ENCODE results near the gene EFNB2.

The EFNB2 gene, protein sequence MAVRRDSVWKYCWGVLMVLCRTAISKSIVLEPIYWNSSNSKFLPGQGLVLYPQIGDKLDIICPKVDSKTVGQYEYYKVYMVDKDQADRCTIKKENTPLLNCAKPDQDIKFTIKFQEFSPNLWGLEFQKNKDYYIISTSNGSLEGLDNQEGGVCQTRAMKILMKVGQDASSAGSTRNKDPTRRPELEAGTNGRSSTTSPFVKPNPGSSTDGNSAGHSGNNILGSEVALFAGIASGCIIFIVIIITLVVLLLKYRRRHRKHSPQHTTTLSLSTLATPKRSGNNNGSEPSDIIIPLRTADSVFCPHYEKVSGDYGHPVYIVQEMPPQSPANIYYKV

DNA sequence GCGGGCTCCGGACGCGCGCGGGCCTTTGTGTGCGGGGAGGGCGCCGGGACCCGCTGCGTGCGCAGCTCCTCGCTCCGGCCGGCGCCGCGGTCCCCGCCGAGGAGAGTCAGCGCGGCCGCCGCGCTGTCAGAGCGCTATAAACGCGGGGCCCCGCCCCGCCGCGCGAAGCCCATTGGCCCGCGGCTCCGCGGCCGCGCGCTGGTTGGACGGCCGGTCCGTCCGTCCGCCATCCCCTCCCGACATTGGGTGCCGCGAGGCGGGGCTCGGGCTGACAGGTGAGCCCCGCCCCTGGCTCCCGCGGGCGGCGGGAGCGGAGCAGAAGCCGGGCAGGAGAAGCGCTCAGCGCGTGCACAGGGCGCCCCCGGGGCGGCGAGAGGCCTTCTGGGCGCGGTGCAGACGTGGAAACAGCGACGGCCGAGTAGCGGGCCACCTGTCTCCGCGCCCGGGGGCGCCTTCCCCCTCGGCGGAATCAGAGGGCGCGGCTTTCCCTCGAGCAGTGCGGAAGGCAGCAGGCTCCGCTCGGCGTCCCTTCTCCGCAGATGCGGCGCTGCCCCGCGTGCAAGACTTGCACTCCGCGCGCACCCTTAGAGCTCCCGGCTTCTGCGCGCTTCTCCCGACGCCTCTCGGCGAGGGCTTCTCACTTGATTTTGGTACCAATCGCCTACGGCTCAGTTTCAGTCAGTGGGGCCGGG, at the start of gene EFNB2:
Gene EFNB2 (minus strand): TSS at position 111 of the 692 bp plus-strand sequence. CDS start 698 bp downstream, outside the sequence.
- DNase-seq, result peak; percentile 87

GRCh38 chr13:106581225-106581624, 45.8 kb upstream of the EFNB2 start:
- no peak for DNase-seq

DNA sequence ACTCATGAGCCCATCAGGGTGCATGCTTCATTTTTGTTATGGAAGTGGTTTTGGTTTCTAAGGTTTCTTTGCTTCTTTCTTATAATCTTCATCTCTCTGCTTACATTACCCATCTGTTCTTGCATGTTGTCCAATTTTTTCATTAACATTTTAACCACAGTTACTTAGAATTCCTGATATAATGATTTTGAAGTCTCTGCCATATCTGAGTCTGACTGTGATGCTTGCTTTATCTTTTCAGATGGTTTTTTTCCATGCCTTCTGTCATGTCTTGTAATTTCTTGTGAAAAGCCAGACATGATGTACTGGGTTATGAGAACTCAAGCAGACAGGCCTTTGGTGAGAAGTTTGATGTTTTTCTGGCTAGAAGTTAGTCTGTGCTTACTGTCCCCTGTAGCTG, 40.4 kb upstream of the EFNB2 start:
- DNase-seq, result no peak

GRCh38 chr13:106573868-106574267, 38.4 kb upstream of the EFNB2 start:
- DNase-seq, result no peak

DNA sequence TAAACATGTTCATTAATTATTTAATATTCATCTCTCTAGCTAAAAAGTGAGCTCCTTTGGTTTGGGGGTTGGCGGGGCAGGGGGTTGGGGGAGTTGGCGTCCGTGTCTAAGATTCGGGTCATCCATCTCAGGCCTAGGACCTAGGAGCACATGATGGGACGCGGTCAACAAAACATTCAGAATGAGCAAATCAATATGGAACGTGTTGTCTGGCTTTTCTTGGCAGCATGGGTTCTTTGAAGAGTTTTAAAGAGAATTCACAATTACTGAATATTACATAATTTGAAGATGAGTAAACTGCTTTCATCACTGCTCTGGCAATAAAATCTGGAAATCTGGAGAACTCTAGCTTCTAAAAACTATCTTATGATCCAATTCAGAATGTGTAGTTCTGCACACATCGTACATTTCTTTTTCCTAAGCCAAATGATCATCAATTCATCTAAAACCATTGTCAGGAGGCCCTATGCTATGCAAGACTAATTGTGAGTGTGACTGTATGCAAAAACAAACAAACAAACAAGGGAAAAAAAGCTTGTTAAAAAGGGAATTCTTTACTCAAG, 37.9 kb upstream of the EFNB2 start:
- DNase-seq, result no peak

GRCh38 chr13:106570299-106570852, 34.9 kb upstream of the EFNB2 start:
- peak; percentile 65 for DNase-seq

DNA sequence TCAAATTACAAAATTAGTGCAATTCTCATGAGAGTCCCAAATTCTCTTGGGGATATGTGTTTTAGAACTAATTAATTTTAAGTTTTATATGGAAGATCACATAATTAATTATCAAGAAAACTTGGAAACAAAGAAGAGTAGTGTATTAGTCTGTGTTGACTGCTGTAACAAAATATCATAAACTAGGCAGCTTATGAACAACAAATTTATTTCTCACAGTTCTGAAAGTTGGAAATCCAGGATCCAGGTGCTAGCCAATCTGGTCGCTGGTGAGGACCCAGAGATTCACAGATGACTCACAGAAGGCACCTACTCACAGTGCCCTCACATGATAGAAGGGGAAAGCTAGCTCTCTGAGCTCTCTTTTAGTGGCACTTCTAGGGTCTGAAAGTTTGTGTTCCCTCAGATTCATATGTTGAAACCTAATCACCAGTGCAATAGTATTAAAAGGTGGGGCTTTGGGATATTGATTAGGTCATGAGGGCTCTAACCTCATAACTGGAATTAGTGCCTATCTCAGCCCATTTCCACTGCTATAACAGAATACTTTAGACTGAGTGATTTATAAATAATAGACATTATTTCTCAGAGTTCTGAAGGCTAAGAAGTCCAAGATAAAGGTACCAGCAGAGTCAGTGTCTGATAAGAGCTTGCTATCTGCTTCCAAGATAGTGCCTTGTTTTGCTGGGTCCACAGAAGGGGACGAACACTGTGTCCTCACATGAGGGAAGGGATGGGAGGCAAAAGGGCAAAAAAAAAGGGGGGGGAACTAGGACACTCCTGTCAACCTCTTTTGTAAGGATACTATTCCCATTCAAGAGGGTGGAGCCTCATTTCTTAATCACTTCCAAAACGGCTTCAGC, 34.0 kb upstream of the EFNB2 start:
- no peak for DNase-seq

DNA sequence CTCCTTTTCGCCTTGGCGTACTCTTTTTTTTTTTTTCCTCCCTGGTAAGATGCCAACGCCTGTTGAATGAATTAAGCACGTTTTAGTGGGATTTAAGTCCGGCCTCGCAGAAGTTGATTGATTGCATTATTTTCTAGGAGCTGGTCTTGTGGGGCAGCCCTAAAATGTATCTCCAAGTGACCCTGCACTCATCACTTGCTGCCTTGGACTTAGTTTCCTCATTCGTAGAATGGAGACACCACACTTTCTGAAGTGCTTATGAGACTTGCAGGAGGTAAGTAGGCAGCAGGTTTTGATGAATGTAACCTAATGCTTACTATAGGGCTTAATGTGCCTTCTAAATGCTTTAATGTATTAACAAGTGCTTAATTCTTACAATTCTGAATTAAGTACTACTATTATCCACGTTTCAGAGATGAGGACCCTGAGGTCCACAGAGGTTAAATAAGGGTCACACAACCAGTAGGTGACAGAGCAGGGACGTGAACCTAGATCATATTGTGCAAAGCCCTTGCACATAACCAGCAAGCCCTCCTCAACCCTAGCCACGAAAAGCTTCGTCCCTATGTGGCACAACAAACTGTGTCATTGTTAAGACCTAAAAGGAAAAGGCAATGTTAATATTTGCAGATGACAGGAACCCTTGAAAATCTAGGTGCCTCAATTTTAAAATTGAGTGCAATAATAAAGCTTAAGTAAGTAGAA, 33.0 kb upstream of the EFNB2 start:
- DNase-seq, result no peak

GRCh38 chr13:106567474-106568298, 32.2 kb upstream of the EFNB2 start, which contains the start of gene ARGLU1:
TSS of gene ARGLU1 (minus strand) at chr13:106568137. CDS start at chr13:106567919, 218 bp downstream.
- peak; percentile 97 for DNase-seq

- DNase-seq, result no peak
Measured at GRCh38 chr13:106566641-106567473, 31.4 kb upstream of the EFNB2 start.

DNA sequence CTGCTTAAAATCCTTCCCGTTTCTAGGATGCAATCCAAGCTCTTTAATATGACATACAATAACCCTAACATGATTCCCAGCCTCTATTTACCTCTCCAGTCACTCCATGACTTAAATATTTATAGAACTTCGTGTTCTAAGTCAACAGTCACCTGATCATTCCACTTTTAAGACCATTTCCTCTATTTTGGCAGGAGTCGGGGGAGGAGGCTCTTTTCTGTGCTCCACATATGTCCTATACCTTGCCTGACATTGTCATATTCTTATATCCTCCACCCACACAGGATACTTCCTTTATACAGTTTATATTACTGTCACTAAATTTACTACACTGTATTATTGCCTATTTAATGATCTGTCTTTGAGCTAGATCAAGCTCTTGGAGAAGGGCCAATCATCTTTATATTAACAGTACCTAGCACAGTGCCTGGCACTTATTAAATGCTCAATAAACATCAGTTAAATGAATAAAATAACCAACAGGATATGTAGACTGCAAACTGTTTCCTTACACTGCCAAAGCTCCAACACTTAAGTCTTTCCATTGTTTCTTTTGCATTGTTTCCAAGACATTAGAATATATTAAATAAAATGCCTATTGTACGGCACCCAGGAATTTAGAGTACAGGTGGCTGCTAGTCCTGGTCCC, 29.8 kb upstream of the EFNB2 start:
- no peak for DNase-seq

DNA sequence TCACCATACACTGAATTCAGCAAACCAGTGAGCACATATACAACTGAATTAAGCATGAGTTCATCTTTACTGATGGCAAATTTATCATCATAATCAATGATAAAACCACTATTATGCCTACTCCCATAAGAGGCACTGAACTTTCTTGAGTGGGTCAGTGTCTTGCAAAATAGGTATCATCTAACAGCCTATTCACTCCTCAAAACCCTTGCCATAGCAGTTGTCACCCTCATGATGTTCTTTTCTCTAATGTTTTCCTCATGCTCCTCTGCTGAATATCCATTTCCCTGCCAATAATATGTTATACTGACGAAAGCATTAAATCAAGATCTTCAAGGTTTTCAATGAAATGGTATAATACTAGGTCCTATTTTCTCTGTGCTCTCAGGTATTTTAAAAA, 26.8 kb upstream of the EFNB2 start:
- DNase-seq, result no peak

GRCh38 chr13:106561551-106562170, 26.2 kb upstream of the EFNB2 start:
- DNase-seq, result peak; percentile 33

- DNase-seq, result no peak
Measured at GRCh38 chr13:106560821-106561220, 25.4 kb upstream of the EFNB2 start.

DNA sequence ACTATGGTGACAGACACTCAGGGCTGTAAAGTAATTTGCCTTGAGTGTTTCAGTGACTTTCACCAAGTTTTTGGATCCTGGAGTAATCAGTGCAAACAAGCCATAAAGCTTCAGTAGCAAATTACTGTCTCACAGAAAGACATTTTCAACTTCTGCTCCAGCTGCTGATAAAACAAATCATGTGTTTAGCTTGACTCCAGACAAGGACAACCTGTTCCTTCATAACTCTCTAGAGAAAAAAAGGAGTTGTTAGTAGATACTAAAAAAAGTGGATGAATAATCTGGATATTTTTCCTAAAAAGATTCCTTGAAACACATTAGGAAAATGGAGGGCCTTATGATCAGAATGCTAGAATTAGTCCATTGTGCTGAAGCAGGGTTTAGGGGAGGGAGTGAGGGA, 23.1 kb upstream of the EFNB2 start:
- DNase-seq, result no peak

DNA sequence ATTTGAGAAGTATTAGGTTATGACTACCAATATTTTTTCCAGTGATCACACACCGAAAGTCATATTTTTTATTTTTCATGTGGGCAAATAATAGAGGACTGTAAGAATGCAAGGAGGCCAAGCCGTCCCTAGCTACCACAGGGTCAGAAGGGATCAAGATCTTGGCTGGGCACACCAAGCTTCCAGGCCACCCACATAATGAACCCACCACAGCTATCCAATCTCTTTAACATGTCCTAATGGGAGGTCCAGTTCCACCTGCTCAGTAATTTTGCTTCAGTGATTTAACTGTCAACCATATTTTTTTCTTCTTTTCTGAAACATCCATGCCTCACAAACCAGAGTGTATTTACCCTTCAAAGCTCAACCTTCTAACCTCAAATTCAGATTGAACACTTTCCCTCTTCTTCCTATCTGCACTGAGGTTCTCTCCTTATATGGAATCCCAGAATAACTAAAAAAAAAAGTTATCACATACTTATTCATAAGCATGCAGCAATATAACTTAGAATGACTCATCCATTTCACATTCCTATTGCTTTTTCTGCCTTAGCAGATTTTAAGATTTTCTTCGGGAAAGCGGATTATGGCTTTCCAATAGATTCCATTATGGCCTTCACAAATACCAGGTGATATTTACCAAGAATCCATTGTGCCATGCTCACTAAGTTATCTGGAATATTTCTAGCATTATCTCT, 20.3 kb upstream of the EFNB2 start:
- DNase-seq, result no peak

DNA sequence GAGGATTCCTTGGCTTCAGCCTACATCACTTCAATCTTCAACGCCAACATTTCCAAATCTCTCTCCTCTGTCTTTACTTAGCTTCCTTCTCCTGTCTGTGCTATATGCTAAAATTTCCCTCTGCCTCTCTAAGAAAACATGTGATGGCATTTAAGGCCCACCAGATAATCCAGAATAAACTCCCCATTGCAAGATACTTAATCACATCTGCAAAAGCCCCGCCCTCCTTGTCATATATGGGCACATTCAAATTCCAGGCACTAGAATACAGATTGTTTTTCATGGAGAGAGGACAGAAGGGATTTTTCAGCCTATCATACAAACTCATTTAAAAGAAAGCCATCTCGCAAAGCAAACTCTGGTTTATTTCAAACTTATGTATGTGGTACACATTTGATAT, 16.3 kb upstream of the EFNB2 start:
- no peak for DNase-seq

- no peak for DNase-seq
Measured at GRCh38 chr13:106551350-106551749, 15.9 kb upstream of the EFNB2 start.
